IMR-90 (cell line): ENCODE results near the gene PRPSAP1. TPM values are rescaled to one million over a fixed set of nuclear protein-coding genes. Genes with fewer than 3 reads are reported as not detected.

Experiments
- ELK1 ChIP-seq: fragments of 150-350 bp; IDR thresholded peaks from 2 replicates; pipeline ENCODE4 v1.6.1; 2016; ENCODE audit warnings: low read depth, mild to moderate bottlenecking, low read length, moderate library complexity, borderline replicate concordance
- MAFK ChIP-seq: IDR thresholded peaks from 2 replicates; pipeline ENCODE4 v1.6.1; 2012; ENCODE audit warnings: low read depth, low read length, improper control_type of control experiment
- polyA plus RNA-seq, 3 experiments: library from polyadenylated mRNA; depleted of rRNA; stranded (reverse); fragments of >200 nt; gene quantifications; 2 replicates each; pipeline ENCODE4 v1.2.3, GENCODE V29; 2012; ENCODE audit warnings: low replicate concordance in 1 of 3
- total RNA-seq: library from RNA; depleted of rRNA; stranded (reverse); fragments of >200 nt; gene quantifications from 2 replicates; pipeline ENCODE4 v1.2.3, GENCODE V29; 2012

Gene PRPSAP1
- total and polyA plus RNA-seq, 2 of the 4 experiments (the other 2 are of a cell fraction) = 34.4 to 48.6 TPM

- TF ChIP-seq ELK1 (no peak), MAFK (no peak)
These were observed 76.1 kb downstream of the PRPSAP1 start (continued) for GRCh38 chr17:76277300-76278267.
